Measurements from ENCODE around the gene NTF3.

The NTF3 gene

DNA sequence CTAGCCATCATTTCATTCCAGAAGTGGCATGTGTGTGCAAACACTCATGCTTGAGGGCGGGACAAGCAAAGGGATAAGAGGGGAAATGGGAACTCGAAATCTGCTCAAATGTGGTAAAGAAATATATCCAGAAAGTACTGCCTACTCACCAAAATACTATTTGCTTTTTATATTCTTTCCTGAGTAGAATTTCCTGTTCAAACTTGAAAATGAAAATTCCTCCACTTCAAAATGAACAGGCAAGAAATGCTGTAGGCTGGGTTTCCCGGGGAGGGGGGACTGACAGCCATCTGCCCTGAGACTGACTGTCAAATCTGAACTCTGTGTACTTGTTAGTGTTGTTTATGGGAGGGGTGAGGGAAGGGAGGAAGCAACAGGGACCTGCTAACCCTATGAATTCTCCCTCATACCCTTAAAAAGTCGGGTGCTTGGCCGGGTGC is 34.6 kb downstream of the NTF3 start:
- Histone ChIP-seq H3K79me1 (ENCODE audit: low read length) (no peaks in the 10 kb centered on the region), H3K18ac (ENCODE audit: low read length) (no peak overlapping the region), H3K4ac (ENCODE audit: low read depth, low read length) (no peak overlapping the region), H3K9ac (ENCODE audit: low read length) (no peak overlapping the region), H3K4me3 (ENCODE audit: low read depth, low read length) (no peak overlapping the region), H3K4me2 (ENCODE audit: low read length) (no peak overlapping the region), H3K79me2 (ENCODE audit: control insufficient read depth, insufficient read depth, low read length, poor library complexity) (no peaks in the 10 kb centered on the region), H2BK5ac (ENCODE audit: low read depth, low read length, poor library complexity) (no peak overlapping the region), H4K91ac (ENCODE audit: low read depth, low read length) (no peak overlapping the region), H3K14ac (ENCODE audit: low read length) (no peak overlapping the region), H2BK120ac (ENCODE audit: insufficient read depth, low read length, poor library complexity) (no peak overlapping the region), H3K36me3 (ENCODE audit: control insufficient read depth in 1 of 2, insufficient read depth in 2 of 2, low read length in 2 of 2) (peaks cover 2 to 4% of the 10 kb centered on the region in 2 experiments), H3K23ac (ENCODE audit: low read length) (no peak overlapping the region), H2BK12ac (ENCODE audit: low read length) (no peak overlapping the region), H3K27me3 (ENCODE audit: insufficient read depth, low read length) (no peaks in the 10 kb centered on the region), H4K12ac (ENCODE audit: low read depth, low read length) (no peak overlapping the region), H3K27ac (ENCODE audit: low read depth, low read length) (no peak overlapping the region), H2AFZ (ENCODE audit: insufficient read depth, low read length, poor library complexity) (no peak overlapping the region), H3K4me1 (ENCODE audit: control insufficient read depth in 1 of 2, insufficient read depth in 2 of 2, low read length in 2 of 2) (peaks cover 0 to 4% of the 10 kb centered on the region in 2 experiments), H4K8ac (ENCODE audit: low read depth, low read length) (no peak overlapping the region), H2AK5ac (ENCODE audit: low read length) (no peak overlapping the region), H3K9me3 (ENCODE audit: insufficient read depth, low read depth, low read length) (peaks cover 4% of the 10 kb centered on the region)
- DNase-seq = no peak
- no CpG with 5 or more reads among the region's 5 CpGs for WGBS (ENCODE audit: extremely low coverage, insufficient coverage, insufficient read length)

DNA sequence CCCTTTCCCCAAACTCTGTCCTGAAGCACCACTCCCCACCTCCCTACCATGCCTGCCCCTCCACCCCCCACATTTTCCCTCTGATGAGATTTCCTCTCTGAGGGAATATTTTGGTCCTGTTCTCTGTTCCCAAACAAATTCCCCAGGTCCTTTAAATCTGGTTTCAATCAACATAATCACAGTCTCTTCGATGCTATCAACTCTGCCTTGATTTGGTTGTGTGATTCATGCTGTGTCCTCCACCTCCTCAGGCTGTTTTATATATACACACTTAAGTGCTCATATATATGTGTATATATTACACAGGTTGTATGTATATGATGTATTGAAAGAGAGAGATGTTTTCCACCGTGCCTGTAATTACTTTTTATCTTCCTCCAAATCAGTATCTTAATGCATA is 36.0 kb downstream of the NTF3 start:
- Histone ChIP-seq H2BK120ac (ENCODE audit: insufficient read depth, low read length, poor library complexity) (no peak overlapping the region), H3K23ac (ENCODE audit: low read length) (no peak overlapping the region), H3K18ac (ENCODE audit: low read length) (no peak overlapping the region), H2BK5ac (ENCODE audit: low read depth, low read length, poor library complexity) (no peak overlapping the region), H2AFZ (ENCODE audit: insufficient read depth, low read length, poor library complexity) (no peak overlapping the region), H4K8ac (ENCODE audit: low read depth, low read length) (no peak overlapping the region), H3K79me2 (ENCODE audit: control insufficient read depth, insufficient read depth, low read length, poor library complexity) (no peaks in the 10 kb centered on the region), H3K4ac (ENCODE audit: low read depth, low read length) (no peak overlapping the region), H3K4me1 (ENCODE audit: control insufficient read depth in 1 of 2, insufficient read depth in 2 of 2, low read length in 2 of 2) (peaks cover 0 to 4% of the 10 kb centered on the region in 2 experiments), H3K9ac (ENCODE audit: low read length) (no peak overlapping the region), H3K79me1 (ENCODE audit: low read length) (no peaks in the 10 kb centered on the region), H3K36me3 (ENCODE audit: control insufficient read depth in 1 of 2, insufficient read depth in 2 of 2, low read length in 2 of 2) (peaks cover 2 to 4% of the 10 kb centered on the region in 2 experiments), H3K27ac (ENCODE audit: low read depth, low read length) (no peak overlapping the region), H4K12ac (ENCODE audit: low read depth, low read length) (no peak overlapping the region), H3K4me2 (ENCODE audit: low read length) (no peak overlapping the region), H2AK5ac (ENCODE audit: low read length) (no peak overlapping the region), H4K91ac (ENCODE audit: low read depth, low read length) (no peak overlapping the region), H3K9me3 (ENCODE audit: insufficient read depth, low read depth, low read length) (peaks cover 4% of the 10 kb centered on the region), H3K27me3 (ENCODE audit: insufficient read depth, low read length) (no peaks in the 10 kb centered on the region), H3K4me3 (ENCODE audit: low read depth, low read length) (no peak overlapping the region), H3K14ac (ENCODE audit: low read length) (no peak overlapping the region), H2BK12ac (ENCODE audit: low read length) (no peak overlapping the region)
- DNase-seq = no peak
- no CpG with 5 or more reads among the region's 2 CpGs for WGBS (ENCODE audit: extremely low coverage, insufficient coverage, insufficient read length)

- no peak overlapping the region for H2BK5ac ChIP-seq (ENCODE audit: low read depth, low read length, poor library complexity)
- H2BK120ac ChIP-seq (ENCODE audit: insufficient read depth, low read length, poor library complexity) = no peak overlapping the region
- H3K36me3 ChIP-seq (ENCODE audit: control insufficient read depth in 1 of 2, insufficient read depth in 2 of 2, low read length in 2 of 2) = peaks cover 2% of the 10 kb centered on the region in 2 experiments
- WGBS (ENCODE audit: extremely low coverage, insufficient coverage, insufficient read length) = no CpG with 5 or more reads among the region's 7 CpGs
- DNase-seq = no peak
- no peak overlapping the region for H3K4me3 ChIP-seq (ENCODE audit: low read depth, low read length)
- no peak overlapping the region for H3K27ac ChIP-seq (ENCODE audit: low read depth, low read length)
- H3K27me3 ChIP-seq (ENCODE audit: insufficient read depth, low read length) = no peaks in the 10 kb centered on the region
- no peak overlapping the region for H3K9ac ChIP-seq (ENCODE audit: low read length)
- H2AFZ ChIP-seq (ENCODE audit: insufficient read depth, low read length, poor library complexity) = no peak overlapping the region
- no peak overlapping the region for H2BK12ac ChIP-seq (ENCODE audit: low read length)
- no peak overlapping the region for H3K18ac ChIP-seq (ENCODE audit: low read length)
- H3K79me2 ChIP-seq (ENCODE audit: control insufficient read depth, insufficient read depth, low read length, poor library complexity) = no peaks in the 10 kb centered on the region
- no peak overlapping the region for H4K91ac ChIP-seq (ENCODE audit: low read depth, low read length)
- H3K4ac ChIP-seq (ENCODE audit: low read depth, low read length) = no peak overlapping the region
- no peak overlapping the region for H3K23ac ChIP-seq (ENCODE audit: low read length)
- H3K4me2 ChIP-seq (ENCODE audit: low read length) = no peak overlapping the region
- H3K4me1 ChIP-seq (ENCODE audit: control insufficient read depth in 1 of 2, insufficient read depth in 2 of 2, low read length in 2 of 2) = no peaks in the 10 kb centered on the region
- H4K12ac ChIP-seq (ENCODE audit: low read depth, low read length) = no peak overlapping the region
- H2AK5ac ChIP-seq (ENCODE audit: low read length) = no peak overlapping the region
- no peak overlapping the region for H3K14ac ChIP-seq (ENCODE audit: low read length)
- H3K9me3 ChIP-seq (ENCODE audit: insufficient read depth, low read depth, low read length) = peaks cover 2% of the 10 kb centered on the region
- no peaks in the 10 kb centered on the region for H3K79me1 ChIP-seq (ENCODE audit: low read length)
- H4K8ac ChIP-seq (ENCODE audit: low read depth, low read length) = no peak overlapping the region
Measured at GRCh38 chr12:5470221-5470620, 38.3 kb downstream of the NTF3 start.

GRCh38 chr12:5470703-5471102 is 38.8 kb downstream of the NTF3 start:
- H3K4ac ChIP-seq (ENCODE audit: low read depth, low read length) = no peak overlapping the region
- no peak overlapping the region for H3K14ac ChIP-seq (ENCODE audit: low read length)
- no peaks in the 10 kb centered on the region for H3K79me2 ChIP-seq (ENCODE audit: control insufficient read depth, insufficient read depth, low read length, poor library complexity)
- no peaks in the 10 kb centered on the region for H3K79me1 ChIP-seq (ENCODE audit: low read length)
- no peak overlapping the region for H3K23ac ChIP-seq (ENCODE audit: low read length)
- no peak overlapping the region for H4K12ac ChIP-seq (ENCODE audit: low read depth, low read length)
- peaks cover 2% of the 10 kb centered on the region in 2 experiments for H3K36me3 ChIP-seq (ENCODE audit: control insufficient read depth in 1 of 2, insufficient read depth in 2 of 2, low read length in 2 of 2)
- H3K27ac ChIP-seq (ENCODE audit: low read depth, low read length) = no peak overlapping the region
- H2BK5ac ChIP-seq (ENCODE audit: low read depth, low read length, poor library complexity) = no peak overlapping the region
- H3K9ac ChIP-seq (ENCODE audit: low read length) = no peak overlapping the region
- no peaks in the 10 kb centered on the region for H3K4me1 ChIP-seq (ENCODE audit: control insufficient read depth in 1 of 2, insufficient read depth in 2 of 2, low read length in 2 of 2)
- H3K27me3 ChIP-seq (ENCODE audit: insufficient read depth, low read length) = no peaks in the 10 kb centered on the region
- peaks cover 2% of the 10 kb centered on the region for H3K9me3 ChIP-seq (ENCODE audit: insufficient read depth, low read depth, low read length)
- no peak overlapping the region for H3K4me2 ChIP-seq (ENCODE audit: low read length)
- no peak overlapping the region for H4K91ac ChIP-seq (ENCODE audit: low read depth, low read length)
- no peak overlapping the region for H4K8ac ChIP-seq (ENCODE audit: low read depth, low read length)
- H2AK5ac ChIP-seq (ENCODE audit: low read length) = no peak overlapping the region
- no peak for DNase-seq
- no peak overlapping the region for H2AFZ ChIP-seq (ENCODE audit: insufficient read depth, low read length, poor library complexity)
- no CpG with 5 or more reads among the region's 2 CpGs for WGBS (ENCODE audit: extremely low coverage, insufficient coverage, insufficient read length)
- H2BK12ac ChIP-seq (ENCODE audit: low read length) = no peak overlapping the region
- no peak overlapping the region for H2BK120ac ChIP-seq (ENCODE audit: insufficient read depth, low read length, poor library complexity)
- no peak overlapping the region for H3K18ac ChIP-seq (ENCODE audit: low read length)
- no peak overlapping the region for H3K4me3 ChIP-seq (ENCODE audit: low read depth, low read length)

All from trophoblast cell (in vitro differentiated cells and primary cell).